HG03442 (cell line): ENCODE results near the gene PGBD2.
"Not testable (repeated sequence)": the region's sequence is repeated elsewhere in the genome, so short reads cannot be mapped to it uniquely, and the experiment has no call there.

Source experiments
- ATAC-seq: cut with Tn5 transposase; IDR thresholded peaks from one replicate; pipeline ENCODE4 v1.9.1; 2021; ENCODE audit warnings: mild to moderate bottlenecking, moderate library complexity; ENCODE audit not compliant: unreplicated experiment

The PGBD2 gene

GRCh38 chr1:248924696-248925532 lies 18.9 kb downstream of the PGBD2 start:
- peak; percentile 68 for ATAC-seq

GRCh38 chr1:248925859-248926258 lies 19.8 kb downstream of the PGBD2 start:
- not testable (repeated sequence) for ATAC-seq

- no peak for ATAC-seq
Measured at GRCh38 chr1:248926401-248927182, 20.6 kb downstream of the PGBD2 start.

GRCh38 chr1:248927283-248927682 lies 21.2 kb downstream of the PGBD2 start:
- not testable (repeated sequence) for ATAC-seq

GRCh38 chr1:248928122-248928521 lies 22.1 kb downstream of the PGBD2 start:
- not testable (repeated sequence) for ATAC-seq

- ATAC-seq = not testable (repeated sequence)
Measured at GRCh38 chr1:248930037-248930436, 24.0 kb downstream of the PGBD2 start.

- not testable (repeated sequence) for ATAC-seq
Measured at GRCh38 chr1:248938173-248938809, 32.3 kb downstream of the PGBD2 start.

- not testable (repeated sequence) for ATAC-seq
Measured at GRCh38 chr1:248944134-248944999, 38.3 kb downstream of the PGBD2 start.

- not testable (repeated sequence) for ATAC-seq
Measured at GRCh38 chr1:248945000-248945423, 39.0 kb downstream of the PGBD2 start.

- not testable (repeated sequence) for ATAC-seq
Measured at GRCh38 chr1:248945453-248945852, 39.4 kb downstream of the PGBD2 start.

GRCh38 chr1:248945856-248946416 lies 39.9 kb downstream of the PGBD2 start:
- ATAC-seq = not testable (repeated sequence)
